ENCODE data around the gene ELMO1. TPM values are rescaled to one million over a fixed set of nuclear protein-coding genes. Genes with fewer than 3 reads are reported as not detected.

ELMO1 gene
- polyA plus RNA-seq, 1 experiment, result not detected

DNA sequence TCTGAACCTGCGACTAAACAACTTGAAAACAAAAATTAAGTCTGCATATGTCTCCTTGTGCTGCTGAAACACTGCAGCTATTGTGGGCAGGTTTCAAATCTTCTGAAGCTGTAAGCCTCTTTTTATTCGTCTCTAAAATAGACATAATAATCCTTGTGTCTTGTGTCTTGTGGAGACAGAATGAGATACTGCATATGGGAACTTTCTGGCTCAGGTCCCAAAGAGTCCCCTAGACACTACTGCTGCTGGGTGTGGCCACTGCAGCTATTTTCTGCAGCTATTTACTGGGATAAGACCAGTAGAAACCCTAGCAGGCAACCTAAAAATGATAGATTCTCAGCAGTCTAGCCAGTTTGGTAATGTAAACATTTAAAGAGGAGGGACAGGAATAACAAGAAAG lies 252.0 kb downstream of the ELMO1 start:
- TF ChIP-seq, protein P1, sequence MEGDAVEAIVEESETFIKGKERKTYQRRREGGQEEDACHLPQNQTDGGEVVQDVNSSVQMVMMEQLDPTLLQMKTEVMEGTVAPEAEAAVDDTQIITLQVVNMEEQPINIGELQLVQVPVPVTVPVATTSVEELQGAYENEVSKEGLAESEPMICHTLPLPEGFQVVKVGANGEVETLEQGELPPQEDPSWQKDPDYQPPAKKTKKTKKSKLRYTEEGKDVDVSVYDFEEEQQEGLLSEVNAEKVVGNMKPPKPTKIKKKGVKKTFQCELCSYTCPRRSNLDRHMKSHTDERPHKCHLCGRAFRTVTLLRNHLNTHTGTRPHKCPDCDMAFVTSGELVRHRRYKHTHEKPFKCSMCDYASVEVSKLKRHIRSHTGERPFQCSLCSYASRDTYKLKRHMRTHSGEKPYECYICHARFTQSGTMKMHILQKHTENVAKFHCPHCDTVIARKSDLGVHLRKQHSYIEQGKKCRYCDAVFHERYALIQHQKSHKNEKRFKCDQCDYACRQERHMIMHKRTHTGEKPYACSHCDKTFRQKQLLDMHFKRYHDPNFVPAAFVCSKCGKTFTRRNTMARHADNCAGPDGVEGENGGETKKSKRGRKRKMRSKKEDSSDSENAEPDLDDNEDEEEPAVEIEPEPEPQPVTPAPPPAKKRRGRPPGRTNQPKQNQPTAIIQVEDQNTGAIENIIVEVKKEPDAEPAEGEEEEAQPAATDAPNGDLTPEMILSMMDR (IDR thresholded peaks at IDR 0.05; ENCODE audit: insufficient read depth, low read depth, low read length), result no peak
- CTCF ChIA-PET, result interaction anchor here (0.8 to 6.3 kb wide), 4 partner anchors 15 to 230 kb away, joined by 3 to 30 read pairs (median 6); no protein-coding TSS in a partner anchor
- Histone ChIP-seq H3K27me3 (ENCODE audit: control insufficient read depth, insufficient read depth, low read length) (no peaks in the 10 kb centered on the region), H3K36me3 (ENCODE audit: control insufficient read depth, insufficient read depth, low read length) (no peaks in the 10 kb centered on the region), H3K4me3 (ENCODE audit: low read depth, low read length) (no peak overlapping the region)
- POLR2A ChIA-PET, result no interaction called here
- no peak for DNase-seq (ENCODE audit: low read depth)

DNA sequence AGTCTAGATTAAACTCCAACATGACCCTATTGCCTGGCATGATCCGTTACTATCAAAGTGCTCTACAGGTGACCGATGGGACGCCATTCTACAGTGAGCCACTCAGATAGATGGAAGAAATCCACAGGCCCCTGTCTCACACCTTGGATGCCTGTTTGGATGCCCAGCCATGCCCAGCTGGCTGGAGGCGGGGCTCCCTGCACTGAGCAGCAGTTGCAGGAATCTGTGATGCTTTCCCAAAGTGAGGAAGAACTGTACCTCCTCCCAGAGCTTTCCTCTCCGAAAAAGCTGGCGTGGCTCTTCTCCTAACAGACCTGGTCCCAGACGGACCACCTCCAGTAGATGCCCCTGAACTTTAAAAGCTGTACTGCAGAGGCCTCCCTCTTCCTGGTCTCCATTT lies 253.3 kb downstream of the ELMO1 start:
- no peaks in the 10 kb centered on the region for H3K36me3 ChIP-seq (ENCODE audit: control insufficient read depth, insufficient read depth, low read length)
- TF ChIP-seq, protein P1 (IDR thresholded peaks at IDR 0.05; ENCODE audit: insufficient read depth, low read depth, low read length), result no peak
- H3K4me3 ChIP-seq (ENCODE audit: low read depth, low read length), result no peak overlapping the region
- ChIA-PET CTCF (interaction anchor here (1.2 to 6.3 kb wide), 3 partner anchors 13 to 229 kb away, joined by 4 to 30 read pairs (median 7); no protein-coding TSS in a partner anchor), POLR2A (no interaction called here)
- H3K27me3 ChIP-seq (ENCODE audit: control insufficient read depth, insufficient read depth, low read length), result no peaks in the 10 kb centered on the region
- no peak for DNase-seq (ENCODE audit: low read depth)

DNA sequence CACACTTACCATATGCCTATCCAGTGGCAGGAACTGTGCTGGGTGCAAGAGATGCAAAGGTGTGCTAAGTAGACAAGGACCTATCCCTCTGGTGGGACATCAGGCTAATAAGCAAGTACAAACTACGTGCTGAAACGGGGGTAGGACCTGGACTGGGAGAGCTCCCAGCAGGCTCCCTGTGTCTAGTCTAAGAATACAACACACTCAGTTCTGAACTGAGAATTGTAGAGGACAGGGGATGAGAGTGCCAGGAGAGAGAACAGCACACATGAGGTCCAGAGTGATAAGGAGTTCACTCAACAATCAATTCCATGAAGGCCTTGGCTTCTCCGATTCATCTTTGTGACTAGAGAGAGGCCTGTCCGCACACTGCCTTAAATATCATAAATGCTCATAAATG lies 253.7 kb downstream of the ELMO1 start:
- Histone ChIP-seq H3K36me3 (ENCODE audit: control insufficient read depth, insufficient read depth, low read length) (no peaks in the 10 kb centered on the region), H3K4me3 (ENCODE audit: low read depth, low read length) (no peak overlapping the region), H3K27me3 (ENCODE audit: control insufficient read depth, insufficient read depth, low read length) (no peaks in the 10 kb centered on the region)
- TF ChIP-seq, protein P1 (IDR thresholded peaks at IDR 0.05; ENCODE audit: insufficient read depth, low read depth, low read length), result no peak
- DNase-seq (ENCODE audit: low read depth), result no peak
- ChIA-PET CTCF (interaction anchor here (0.9 to 6.3 kb wide), 3 partner anchors 13 to 228 kb away, joined by 3 to 30 read pairs (median 4); no protein-coding TSS in a partner anchor), POLR2A (no interaction called here)

DNA sequence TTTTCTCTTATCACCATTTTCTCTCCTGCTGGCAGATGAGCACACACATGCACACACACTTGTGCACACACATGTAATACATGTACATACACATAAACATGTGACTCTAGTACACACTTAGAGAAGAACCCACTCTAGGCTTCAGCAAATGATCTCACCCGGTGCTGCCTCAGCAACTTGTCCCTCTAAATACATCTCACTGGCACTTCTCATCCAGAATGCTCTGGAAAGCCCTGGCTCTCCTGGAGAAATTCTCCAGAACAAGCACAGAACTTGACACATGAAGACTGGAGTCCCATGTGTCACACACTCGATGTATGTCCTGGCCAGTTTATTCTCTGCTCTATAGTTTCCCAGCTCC lies 254.9 kb downstream of the ELMO1 start:
- TF ChIP-seq, protein P1 (IDR thresholded peaks at IDR 0.05; ENCODE audit: insufficient read depth, low read depth, low read length), result no peak
- Histone ChIP-seq H3K27me3 (ENCODE audit: control insufficient read depth, insufficient read depth, low read length) (no peaks in the 10 kb centered on the region), H3K4me3 (ENCODE audit: low read depth, low read length) (no peak overlapping the region), H3K36me3 (ENCODE audit: control insufficient read depth, insufficient read depth, low read length) (no peaks in the 10 kb centered on the region)
- no peak for DNase-seq (ENCODE audit: low read depth)
- POLR2A ChIA-PET, result no interaction called here
- CTCF ChIA-PET, result interaction anchor here (1.1 to 6.3 kb wide), 4 partner anchors 12 to 226 kb away, joined by 3 to 30 read pairs (median 8); no protein-coding TSS in a partner anchor

DNA sequence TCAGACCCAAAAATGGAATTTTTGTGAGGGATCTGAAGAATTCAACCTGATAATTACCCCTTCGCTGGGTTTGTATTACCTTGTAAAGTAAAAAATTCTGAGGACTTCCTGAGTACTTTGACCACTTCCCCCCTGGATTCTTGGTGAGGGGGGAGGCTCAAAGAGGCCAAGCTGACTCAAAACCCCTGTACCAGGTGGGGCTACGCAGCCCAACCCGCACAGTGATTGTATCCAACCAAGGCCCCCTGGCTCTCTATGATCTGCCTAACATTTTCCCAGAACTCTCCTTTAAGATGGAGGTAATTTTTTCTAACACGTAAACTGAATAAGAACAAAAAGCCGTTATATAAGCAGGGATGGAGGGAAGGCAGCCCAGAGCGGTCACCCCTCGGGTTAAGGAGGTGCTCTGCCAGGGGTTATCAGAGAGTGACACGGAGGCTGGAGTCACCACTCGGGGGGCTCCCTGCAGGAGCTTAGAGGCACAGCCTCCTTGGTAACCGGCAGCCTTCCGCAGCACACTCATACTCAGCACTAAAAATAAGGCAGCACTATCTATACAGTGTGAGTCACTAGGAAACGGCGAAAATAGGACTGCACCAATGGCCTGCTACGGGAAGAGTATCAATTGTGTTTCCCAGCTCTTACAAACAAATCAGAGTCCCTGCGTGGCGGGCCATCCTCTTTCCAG lies 255.4 kb downstream of the ELMO1 start:
- CTCF ChIA-PET, result interaction anchor here (0.7 to 6.3 kb wide), 5 partner anchors 8 to 226 kb away, joined by 3 to 30 read pairs (median 5); no protein-coding TSS in a partner anchor

More for the DNA sequence above, 255.4 kb downstream of the ELMO1 start:
- H3K27me3 ChIP-seq (ENCODE audit: control insufficient read depth, insufficient read depth, low read length), result no peaks in the 10 kb centered on the region
- TF ChIP-seq, protein P1 (IDR thresholded peaks at IDR 0.05; ENCODE audit: insufficient read depth, low read depth, low read length), result no peak
- no peaks in the 10 kb centered on the region for H3K36me3 ChIP-seq (ENCODE audit: control insufficient read depth, insufficient read depth, low read length)
- no peak for DNase-seq (ENCODE audit: low read depth)
- no peak overlapping the region for H3K4me3 ChIP-seq (ENCODE audit: low read depth, low read length)
- POLR2A ChIA-PET, result no interaction called here

Measured in BJ (cell line).